Progenitor cell of endocrine pancreas (in vitro differentiated cells): ENCODE data around the gene B3GNT9. TPM values are rescaled to one million over a fixed set of nuclear protein-coding genes. Genes with fewer than 3 reads are reported as not detected.

Source experiments
- DNase-seq: peaks from one replicate; pipeline ENCODE4 v3.0.0; 2021; ENCODE audit warnings: low spot score; ENCODE audit not compliant: unreplicated experiment
- H3K27ac Mint-ChIP-seq: 2 replicates; pipeline ENCODE4 v1.8.0; 2021; ENCODE audit warnings: mild to moderate bottlenecking, moderate library complexity, mixed read lengths
- H3K27me3 Mint-ChIP-seq: 2 replicates; pipeline ENCODE4 v1.8.0; 2021; ENCODE audit warnings: mixed read lengths
- H3K36me3 Mint-ChIP-seq: 2 replicates; pipeline ENCODE4 v1.8.0; 2022; ENCODE audit warnings: mixed read lengths; ENCODE audit not compliant: insufficient read depth
- H3K4me1 Mint-ChIP-seq: 2 replicates; pipeline ENCODE4 v1.8.0; 2021; ENCODE audit warnings: low read depth, mixed read lengths
- H3K4me3 Mint-ChIP-seq: 2 replicates; pipeline ENCODE4 v1.8.0; 2021; ENCODE audit warnings: low read depth, mild to moderate bottlenecking, moderate library complexity, mixed read lengths
- H3K9me3 Mint-ChIP-seq: 2 replicates; pipeline ENCODE4 v1.8.0; 2021; ENCODE audit warnings: low read depth, mixed read lengths
- total RNA-seq: library from RNA; stranded (reverse); gene quantifications from 2 replicates; pipeline ENCODE4 v1.2.1, GENCODE V29; 2021
- TF ChIP-seq, protein P1 (sequence below): fragments of 200-600 bp; sonication (generic); IDR thresholded peaks from one replicate; pipeline ENCODE4 v1.5.0; 2021; ENCODE audit warnings: antibody characterized with exemption, mild to moderate bottlenecking; ENCODE audit not compliant: unreplicated experiment

The B3GNT9 gene
- total RNA-seq, 1 donor from 2014 or later = 5.1 TPM

DNA sequence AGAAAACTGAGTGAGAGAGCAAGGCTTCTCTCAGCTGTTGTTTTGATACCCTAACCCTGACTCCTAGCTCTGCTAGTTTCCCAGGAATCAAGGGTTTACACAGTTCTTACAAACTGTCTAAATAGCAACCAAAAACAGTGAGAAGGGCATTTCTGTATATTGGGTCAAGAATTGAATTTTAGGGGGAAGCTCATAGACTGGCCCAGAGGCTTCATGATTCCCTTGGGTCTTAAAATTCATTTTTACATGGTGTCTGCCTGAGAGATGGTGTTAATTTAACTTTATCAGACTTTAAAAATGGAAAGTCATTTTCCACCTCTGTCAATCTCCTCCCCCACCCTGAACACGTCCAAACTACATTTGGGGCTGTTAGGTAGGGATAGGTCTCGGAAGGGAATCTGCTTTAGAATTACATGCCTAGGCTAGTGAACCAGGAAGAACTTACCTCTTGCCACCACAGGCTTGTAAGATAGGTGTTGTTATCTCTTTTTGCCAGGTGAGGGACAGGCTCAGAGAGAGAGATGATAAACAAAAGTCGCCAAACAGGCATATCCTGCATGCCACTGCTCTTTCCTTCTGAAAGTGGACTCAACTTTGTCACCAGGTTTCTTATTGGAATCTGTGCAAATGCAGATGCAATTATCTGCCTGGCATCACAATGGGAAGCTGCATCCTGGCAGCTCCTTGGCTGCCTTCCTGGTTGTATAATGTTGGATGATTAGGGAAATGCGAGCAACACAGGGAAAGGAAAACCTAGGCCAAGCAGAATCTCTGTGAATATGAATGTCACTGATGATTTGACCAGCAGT is 38.0 kb downstream of the B3GNT9 start:
- peaks cover 2% of the 10 kb centered on the region for H3K36me3 Mint-ChIP-seq
- H3K27ac Mint-ChIP-seq = no peak overlapping the region
- H3K4me1 Mint-ChIP-seq = peaks cover 20% of the 10 kb centered on the region
- H3K9me3 Mint-ChIP-seq = no peaks in the 10 kb centered on the region
- TF ChIP-seq, protein P1, sequence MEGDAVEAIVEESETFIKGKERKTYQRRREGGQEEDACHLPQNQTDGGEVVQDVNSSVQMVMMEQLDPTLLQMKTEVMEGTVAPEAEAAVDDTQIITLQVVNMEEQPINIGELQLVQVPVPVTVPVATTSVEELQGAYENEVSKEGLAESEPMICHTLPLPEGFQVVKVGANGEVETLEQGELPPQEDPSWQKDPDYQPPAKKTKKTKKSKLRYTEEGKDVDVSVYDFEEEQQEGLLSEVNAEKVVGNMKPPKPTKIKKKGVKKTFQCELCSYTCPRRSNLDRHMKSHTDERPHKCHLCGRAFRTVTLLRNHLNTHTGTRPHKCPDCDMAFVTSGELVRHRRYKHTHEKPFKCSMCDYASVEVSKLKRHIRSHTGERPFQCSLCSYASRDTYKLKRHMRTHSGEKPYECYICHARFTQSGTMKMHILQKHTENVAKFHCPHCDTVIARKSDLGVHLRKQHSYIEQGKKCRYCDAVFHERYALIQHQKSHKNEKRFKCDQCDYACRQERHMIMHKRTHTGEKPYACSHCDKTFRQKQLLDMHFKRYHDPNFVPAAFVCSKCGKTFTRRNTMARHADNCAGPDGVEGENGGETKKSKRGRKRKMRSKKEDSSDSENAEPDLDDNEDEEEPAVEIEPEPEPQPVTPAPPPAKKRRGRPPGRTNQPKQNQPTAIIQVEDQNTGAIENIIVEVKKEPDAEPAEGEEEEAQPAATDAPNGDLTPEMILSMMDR = no peak
- no peaks in the 10 kb centered on the region for H3K27me3 Mint-ChIP-seq
- H3K4me3 Mint-ChIP-seq = no peak overlapping the region
- DNase-seq = no peak

GRCh38 chr16:67111951-67112444 is 38.8 kb downstream of the B3GNT9 start:
- H3K4me1 Mint-ChIP-seq = peaks cover 20% of the 10 kb centered on the region
- H3K27ac Mint-ChIP-seq = peak overlapping the region; percentile 56
- H3K36me3 Mint-ChIP-seq = peaks cover 2% of the 10 kb centered on the region
- H3K9me3 Mint-ChIP-seq = no peaks in the 10 kb centered on the region
- no peaks in the 10 kb centered on the region for H3K27me3 Mint-ChIP-seq
- no peak overlapping the region for H3K4me3 Mint-ChIP-seq
- no peak for DNase-seq
- TF ChIP-seq, protein P1 = no peak

- Mint-ChIP-seq H3K27me3 (no peaks in the 10 kb centered on the region), H3K9me3 (no peaks in the 10 kb centered on the region)
These were observed 41.2 kb downstream of the B3GNT9 start, which contains the start of gene PHAF1 for GRCh38 chr16:67109407-67110135. Gene PHAF1 (plus strand): TSS chr16:67109941. CDS start chr16:67110176, 235 bp downstream.

GRCh38 chr16:67108931-67109406 is 41.8 kb downstream of the B3GNT9 start:
- H3K4me3 Mint-ChIP-seq = peak overlapping the region; percentile 98
- peaks cover 18% of the 10 kb centered on the region for H3K4me1 Mint-ChIP-seq
- peaks cover 2% of the 10 kb centered on the region for H3K36me3 Mint-ChIP-seq
- H3K27ac Mint-ChIP-seq = peak overlapping the region; percentile 96
- no peaks in the 10 kb centered on the region for H3K27me3 Mint-ChIP-seq
- no peaks in the 10 kb centered on the region for H3K9me3 Mint-ChIP-seq
- TF ChIP-seq, protein P1 = no peak
- no peak for DNase-seq

More at GRCh38 chr16:67109407-67110135, 41.2 kb downstream of the B3GNT9 start, which contains the start of gene PHAF1:
- peak within 1 kb of the TSS; percentile 98 for H3K4me3 Mint-ChIP-seq
- peaks cover 2% of the 10 kb centered on the region for H3K36me3 Mint-ChIP-seq
- H3K4me1 Mint-ChIP-seq = peaks cover 18% of the 10 kb centered on the region
- TF ChIP-seq, protein P1 = no peak
- DNase-seq = peak; percentile 98
- peak within 1 kb of the TSS; percentile 96 for H3K27ac Mint-ChIP-seq

- peaks cover 18% of the 10 kb centered on the region for H3K4me1 Mint-ChIP-seq
- H3K27ac Mint-ChIP-seq = no peak overlapping the region
- no peaks in the 10 kb centered on the region for H3K27me3 Mint-ChIP-seq
- DNase-seq = no peak
- TF ChIP-seq, protein P1 = no peak
- no peak overlapping the region for H3K4me3 Mint-ChIP-seq
- no peaks in the 10 kb centered on the region for H3K9me3 Mint-ChIP-seq
- peaks cover 2% of the 10 kb centered on the region for H3K36me3 Mint-ChIP-seq
These were observed 42.3 kb downstream of the B3GNT9 start for GRCh38 chr16:67108489-67108888.
